Ovary (tissue), 3 donors: ENCODE data around the gene MFAP5.

ENCODE experiments used
- EP300 ChIP-seq: sonication (generic); formaldehyde crosslinking; IDR thresholded peaks from one replicate; pipeline ENCODE4 v1.6.1; 2017; ENCODE audit warnings: antibody characterized with exemption
- POLR2A ChIP-seq: fragments of 450-650 bp; IDR thresholded peaks from one replicate; pipeline ENCODE4 v1.6.1; 2017; ENCODE audit warnings: antibody characterized with exemption, mild to moderate bottlenecking, moderate library complexity
- TF ChIP-seq, protein P1 (sequence below), 3 donors: fragments of 450-650 bp in 2 of 3; fragments of 200-600 bp in 1 of 3; IDR thresholded peaks; one replicate each; pipeline versions ENCODE4 v1.5.1 to v1.8.0; 2016 to 2022; ENCODE audit warnings: antibody characterized with exemption in 3 of 3, mild to moderate bottlenecking in 1 of 3
- donor health status: DM: no; HTN: no; CAD: no.

DNA sequence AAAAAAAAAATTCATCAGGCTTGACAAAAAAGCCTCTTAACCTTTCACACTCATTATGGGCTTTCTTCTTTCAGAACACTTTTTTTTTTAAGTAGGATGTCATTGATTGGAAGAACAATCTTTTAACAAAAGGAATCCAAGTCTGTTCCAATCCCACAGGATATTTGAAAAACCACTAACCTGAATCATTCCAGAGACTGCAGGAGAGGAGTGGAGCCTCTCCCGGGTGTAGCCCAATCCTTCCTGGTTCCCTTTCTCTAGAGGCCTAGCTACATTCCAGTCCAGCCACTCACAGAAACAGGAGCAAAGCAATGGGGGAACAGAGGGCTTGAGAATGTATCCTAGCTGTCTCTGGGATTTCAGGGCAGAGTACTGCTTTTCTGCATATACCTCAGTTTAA lies 4.3 kb downstream of the MFAP5 start:
- TF ChIP-seq POLR2A (no peak), EP300 (no peak)
- TF ChIP-seq, protein P1, sequence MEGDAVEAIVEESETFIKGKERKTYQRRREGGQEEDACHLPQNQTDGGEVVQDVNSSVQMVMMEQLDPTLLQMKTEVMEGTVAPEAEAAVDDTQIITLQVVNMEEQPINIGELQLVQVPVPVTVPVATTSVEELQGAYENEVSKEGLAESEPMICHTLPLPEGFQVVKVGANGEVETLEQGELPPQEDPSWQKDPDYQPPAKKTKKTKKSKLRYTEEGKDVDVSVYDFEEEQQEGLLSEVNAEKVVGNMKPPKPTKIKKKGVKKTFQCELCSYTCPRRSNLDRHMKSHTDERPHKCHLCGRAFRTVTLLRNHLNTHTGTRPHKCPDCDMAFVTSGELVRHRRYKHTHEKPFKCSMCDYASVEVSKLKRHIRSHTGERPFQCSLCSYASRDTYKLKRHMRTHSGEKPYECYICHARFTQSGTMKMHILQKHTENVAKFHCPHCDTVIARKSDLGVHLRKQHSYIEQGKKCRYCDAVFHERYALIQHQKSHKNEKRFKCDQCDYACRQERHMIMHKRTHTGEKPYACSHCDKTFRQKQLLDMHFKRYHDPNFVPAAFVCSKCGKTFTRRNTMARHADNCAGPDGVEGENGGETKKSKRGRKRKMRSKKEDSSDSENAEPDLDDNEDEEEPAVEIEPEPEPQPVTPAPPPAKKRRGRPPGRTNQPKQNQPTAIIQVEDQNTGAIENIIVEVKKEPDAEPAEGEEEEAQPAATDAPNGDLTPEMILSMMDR (IDR thresholded peaks at IDR 0.05) = no peak
